Caco-2 (cell line): Measurements from ENCODE around the gene OSBP. TPM values are rescaled to one million over a fixed set of nuclear protein-coding genes. Genes with fewer than 3 reads are reported as not detected.

Source experiments
- BruUV-seq: library from RNA; stranded (reverse); fragments of 400-500 nt; replicated peaks from 2 replicates; lab custom pipeline; 2021; lab: Mats Ljungman, UMichigan
- CTCF ChIA-PET: fragments of 300-600 bp; sonication (Branson Sonifier 250); formaldehyde crosslinking; loops from one replicate; lab custom pipeline; 2022; ENCODE audit warnings: antibody characterized with exemption; lab: Charles Lee
- POLR2A ChIA-PET: fragments of 300-600 bp; sonication (Branson Sonifier 250); formaldehyde crosslinking; loops from one replicate; lab custom pipeline; 2022; ENCODE audit warnings: antibody characterized with exemption; lab: Charles Lee
- DNase-seq, 2 experiments: peaks; one replicate each; pipeline versions ENCODE4 v3.0.0 to v3.0.0-alpha.2; 2020 to 2022
- H3K27me3 ChIP-seq: replicated peaks from 2 replicates; pipeline ENCODE4 v1.6.0; 2011; ENCODE audit warnings: low read length; ENCODE audit not compliant: control insufficient read depth, insufficient read depth
- H3K36me3 ChIP-seq: 2 replicates; pipeline ENCODE4 v1.5.1; 2011; ENCODE audit warnings: low read length; ENCODE audit not compliant: control insufficient read depth, insufficient read depth
- H3K4me1 ChIP-seq: fragments of 250-450 bp; sonication (Bioruptor Pico); 2 replicates; pipeline ENCODE4 v1.5.1; 2020; ENCODE audit warnings: mild to moderate bottlenecking
- H3K4me3 ChIP-seq: 2 replicates; pipeline ENCODE4 v1.5.1; 2011; ENCODE audit warnings: low read depth, mild to moderate bottlenecking, control low read depth, low read length
- H3K9me3 ChIP-seq: fragments of 250-450 bp; sonication (Bioruptor Pico); 2 replicates; pipeline ENCODE4 v1.5.1; 2020; ENCODE audit warnings: mild to moderate bottlenecking, moderate library complexity
- H3K27ac Mint-ChIP-seq: one replicate; pipeline ENCODE4 v1.8.0; 2022; ENCODE audit warnings: mixed read lengths; ENCODE audit not compliant: unreplicated experiment
- H3K27me3 Mint-ChIP-seq: one replicate; pipeline ENCODE4 v1.8.0; 2022; ENCODE audit warnings: mixed read lengths; ENCODE audit not compliant: insufficient read depth, unreplicated experiment
- H3K36me3 Mint-ChIP-seq: one replicate; pipeline ENCODE4 v1.8.0; 2022; ENCODE audit warnings: mild to moderate bottlenecking, mixed read lengths; ENCODE audit not compliant: insufficient read depth, unreplicated experiment
- H3K4me1 Mint-ChIP-seq: one replicate; pipeline ENCODE4 v1.8.0; 2022; ENCODE audit warnings: low read depth, mixed read lengths; ENCODE audit not compliant: unreplicated experiment
- H3K4me3 Mint-ChIP-seq: one replicate; pipeline ENCODE4 v1.8.0; 2022; ENCODE audit warnings: mild to moderate bottlenecking, moderate library complexity, mixed read lengths; ENCODE audit not compliant: unreplicated experiment
- H3K9me3 Mint-ChIP-seq: one replicate; pipeline ENCODE4 v1.8.0; 2022; ENCODE audit warnings: mixed read lengths; ENCODE audit not compliant: unreplicated experiment
- CTCF ChIP-seq, 2 experiments: fragments of 200-600 bp in 1 of 2; IDR thresholded peaks; 1 replicate in 1 of 2; 2 replicates in 1 of 2; pipeline versions ENCODE4 v1.5.1 to v1.8.0; 2011 to 2022; ENCODE audit warnings: antibody characterized with exemption in 1 of 2, control low read depth in 1 of 2, inconsistent platforms in 1 of 2, low read depth in 1 of 2, low read length in 1 of 2, mild to moderate bottlenecking in 1 of 2, moderate library complexity in 1 of 2; ENCODE audit not compliant: insufficient read depth in 1 of 2, severe bottlenecking in 1 of 2, unreplicated experiment in 1 of 2
- intact Hi-C: fragments of 100-400 bp; cut with micrococcal nuclease; formaldehyde crosslinking; loops from one replicate; pipeline ENCODE4 v1.10.0; 2022; ENCODE audit not compliant: unreplicated experiment
- total RNA-seq: library from RNA; stranded (reverse); gene quantifications from 2 replicates; pipeline ENCODE4 v1.2.3, GENCODE V29; 2022

Gene OSBP
- total RNA-seq, 1 experiment from 2014 or later = 67.5 TPM

- POLR2A ChIA-PET = no interaction called here
- intact Hi-C loops = no loop called here
These were observed 13.1 kb downstream of the OSBP start for GRCh38 chr11:59602432-59602831.

GRCh38 chr11:59601788-59602187 lies 13.8 kb downstream of the OSBP start:
- H3K4me1 Mint-ChIP-seq = no peaks in the 10 kb centered on the region
- no peak for TF ChIP-seq CTCF (IDR thresholded peaks at IDR 0.05; ENCODE audit: insufficient read depth in 1 of 2, low read depth in 1 of 2, low read length in 1 of 2, severe bottlenecking in 1 of 2, unreplicated experiment in 1 of 2)
- no peaks in the 10 kb centered on the region for H3K9me3 Mint-ChIP-seq
- DNase-seq = no peak
- no peak overlapping the region for H3K27ac Mint-ChIP-seq
- no TSS peak for BruUV-seq
- ChIA-PET POLR2A (interaction anchor here (0.7 kb wide), 1 partner anchor 1031 kb away, joined by 3 read pairs; no protein-coding TSS in a partner anchor), CTCF (no interaction called here)
- intact Hi-C loops = no loop called here
- no peaks in the 10 kb centered on the region for H3K9me3 ChIP-seq
- H3K4me3 ChIP-seq = no peak overlapping the region
- H3K4me3 Mint-ChIP-seq = no peak overlapping the region
- H3K36me3 ChIP-seq = peaks cover 4% of the 10 kb centered on the region
- H3K27me3 ChIP-seq = no peaks in the 10 kb centered on the region
- peaks cover 94% of the 10 kb centered on the region for H3K36me3 Mint-ChIP-seq
- H3K27me3 Mint-ChIP-seq = no peaks in the 10 kb centered on the region
- no peaks in the 10 kb centered on the region for H3K4me1 ChIP-seq

More at GRCh38 chr11:59602432-59602831, 13.1 kb downstream of the OSBP start:
- H3K9me3 ChIP-seq = no peaks in the 10 kb centered on the region
- H3K9me3 Mint-ChIP-seq = no peaks in the 10 kb centered on the region
- no peak overlapping the region for H3K4me3 Mint-ChIP-seq
- H3K27me3 ChIP-seq = no peaks in the 10 kb centered on the region
- BruUV-seq = no TSS peak
- TF ChIP-seq CTCF (IDR thresholded peaks at IDR 0.05; ENCODE audit: insufficient read depth in 1 of 2, low read depth in 1 of 2, low read length in 1 of 2, severe bottlenecking in 1 of 2, unreplicated experiment in 1 of 2) = no peak
- no peaks in the 10 kb centered on the region for H3K4me1 Mint-ChIP-seq
- no peak for DNase-seq
- H3K36me3 Mint-ChIP-seq = peaks cover 94% of the 10 kb centered on the region
- no peak overlapping the region for H3K27ac Mint-ChIP-seq
- no peaks in the 10 kb centered on the region for H3K4me1 ChIP-seq
- H3K4me3 ChIP-seq = no peak overlapping the region
- H3K27me3 Mint-ChIP-seq = no peaks in the 10 kb centered on the region
- CTCF ChIA-PET = interaction anchor here (0.5 kb wide), 1 partner anchor 76 kb away, joined by 3 read pairs; no protein-coding TSS in a partner anchor
- peaks cover 4% of the 10 kb centered on the region for H3K36me3 ChIP-seq

GRCh38 chr11:59600636-59601035 lies 14.9 kb downstream of the OSBP start:
- Mint-ChIP-seq H3K4me1 (no peaks in the 10 kb centered on the region), H3K27me3 (no peaks in the 10 kb centered on the region), H3K4me3 (no peak overlapping the region), H3K27ac (no peak overlapping the region), H3K9me3 (no peaks in the 10 kb centered on the region), H3K36me3 (peaks cover 93% of the 10 kb centered on the region)
- H3K4me3 ChIP-seq = no peak overlapping the region
- no peak for TF ChIP-seq CTCF (IDR thresholded peaks at IDR 0.05; ENCODE audit: insufficient read depth in 1 of 2, low read depth in 1 of 2, low read length in 1 of 2, severe bottlenecking in 1 of 2, unreplicated experiment in 1 of 2)
- no peak for DNase-seq
- H3K4me1 ChIP-seq = no peaks in the 10 kb centered on the region
- H3K27me3 ChIP-seq = no peaks in the 10 kb centered on the region
- POLR2A ChIA-PET = no interaction called here
- no peaks in the 10 kb centered on the region for H3K9me3 ChIP-seq
- CTCF ChIA-PET = no interaction called here
- intact Hi-C loops = no loop called here
- peaks cover 4% of the 10 kb centered on the region for H3K36me3 ChIP-seq
- BruUV-seq = no TSS peak
